Mesenteric fat pad (tissue), 1 donor: ENCODE data around the gene DLEC1. TPM values are rescaled to one million over a fixed set of nuclear protein-coding genes. Genes with fewer than 3 reads are reported as not detected.
"Not testable (repeated sequence)": the region's sequence is repeated elsewhere in the genome, so short reads cannot be mapped to it uniquely, and the experiment has no call there.

Experiments
- DNase-seq: peaks from one replicate; pipeline ENCODE4 v3.0.0-alpha.2; 2020; ENCODE audit warnings: low spot score
- total RNA-seq: library from RNA; stranded (reverse); fragmentation: NEBNext Ultra II Directional; extraction: Animal tissue kit (Norgen Biotek cat#: 25700); gene quantifications from one replicate; pipeline ENCODE4 v1.2.1, GENCODE V29; 2021
- donor health status: DM: yes; HTN: yes; CAD: no.

DLEC1 gene
- total RNA-seq, 1 donor from 2014 or later: 1.9 TPM

GRCh38 chr3:38152609-38153008 lies 113.6 kb downstream of the DLEC1 start:
- no peak for DNase-seq

DNA sequence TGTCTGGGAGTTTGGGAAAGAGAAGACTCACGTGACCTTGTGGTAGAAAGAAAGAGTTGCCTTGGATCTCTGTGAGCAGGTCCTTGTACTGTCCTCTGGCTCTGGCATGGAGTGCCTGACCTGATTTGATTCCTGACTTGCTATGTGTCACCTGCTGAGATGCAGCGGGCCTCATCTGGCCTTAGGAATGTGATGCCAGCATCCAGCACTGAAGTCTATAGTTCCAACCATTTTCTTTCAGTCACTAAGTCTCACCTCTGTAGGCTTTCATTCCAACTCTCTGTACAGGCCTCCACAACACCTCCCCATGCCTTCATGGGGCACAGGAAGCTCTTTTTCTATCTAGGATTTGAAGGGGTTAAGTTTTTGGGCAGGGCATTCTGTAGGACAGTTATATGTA lies 114.2 kb downstream of the DLEC1 start:
- no peak for DNase-seq

DNA sequence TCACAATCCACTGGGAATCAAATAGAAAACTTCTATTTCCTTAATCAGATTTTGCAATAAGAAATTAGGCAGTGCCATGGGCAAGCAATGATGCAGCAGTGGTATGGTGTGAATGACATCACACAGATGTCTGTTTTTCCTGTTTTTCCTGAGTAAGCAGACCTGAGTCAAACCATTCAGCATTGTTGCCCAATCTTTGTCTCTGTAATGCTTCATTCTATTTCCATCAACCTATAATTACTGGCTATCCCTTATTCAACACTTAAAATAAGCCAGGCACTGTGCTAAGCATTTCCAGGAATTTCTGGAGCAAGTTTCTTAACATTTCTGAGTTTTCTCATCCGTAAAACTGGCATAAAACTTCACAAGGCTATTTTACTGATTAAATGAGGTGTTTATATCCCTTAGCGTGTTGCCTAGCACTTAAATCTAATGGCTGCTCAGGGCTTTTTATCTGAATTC lies 115.1 kb downstream of the DLEC1 start:
- no peak for DNase-seq

- no peak for DNase-seq
Observed at GRCh38 chr3:38154625-38155255, 115.7 kb downstream of the DLEC1 start.

DNA sequence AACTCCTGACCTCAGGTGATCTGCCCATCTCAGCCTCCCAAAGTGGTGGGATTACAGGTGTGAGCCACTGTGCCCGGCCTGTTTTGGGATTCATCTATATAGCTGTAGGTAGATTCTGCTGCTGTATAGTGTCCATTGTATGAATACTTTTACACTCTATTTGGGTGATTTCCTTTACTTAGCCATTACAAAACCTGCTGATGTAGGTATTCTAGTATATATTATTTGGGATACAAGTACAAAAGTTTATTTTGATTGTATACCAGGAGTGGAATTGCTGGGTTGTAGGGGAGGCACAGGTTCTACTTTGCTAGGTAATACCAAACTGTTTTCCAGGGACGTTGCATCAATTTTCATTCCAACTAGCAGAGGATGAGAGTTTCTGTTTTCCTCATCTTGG lies 116.8 kb downstream of the DLEC1 start:
- no peak for DNase-seq

DNA sequence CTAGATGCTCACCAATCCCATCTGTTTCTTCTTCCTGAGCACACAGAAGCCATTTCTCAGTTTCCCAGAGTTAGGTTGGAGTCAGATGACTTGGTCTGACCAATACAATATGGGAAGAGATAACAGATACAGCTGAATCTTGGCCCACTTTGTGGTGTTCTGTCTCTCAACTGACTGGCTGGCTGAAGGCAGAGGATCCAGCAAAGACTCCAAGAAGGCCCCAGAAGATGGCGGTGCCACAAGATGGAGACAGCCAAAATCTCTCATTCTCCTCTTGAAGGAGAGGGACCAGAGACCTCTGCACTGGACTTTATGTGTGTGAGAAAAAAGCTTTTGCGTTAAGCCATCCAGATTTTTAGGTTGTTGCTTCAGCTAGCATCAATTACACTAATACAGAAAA lies 118.1 kb downstream of the DLEC1 start:
- DNase-seq: no peak

- DNase-seq: no peak
Observed at GRCh38 chr3:38157595-38157994, 118.6 kb downstream of the DLEC1 start.

DNA sequence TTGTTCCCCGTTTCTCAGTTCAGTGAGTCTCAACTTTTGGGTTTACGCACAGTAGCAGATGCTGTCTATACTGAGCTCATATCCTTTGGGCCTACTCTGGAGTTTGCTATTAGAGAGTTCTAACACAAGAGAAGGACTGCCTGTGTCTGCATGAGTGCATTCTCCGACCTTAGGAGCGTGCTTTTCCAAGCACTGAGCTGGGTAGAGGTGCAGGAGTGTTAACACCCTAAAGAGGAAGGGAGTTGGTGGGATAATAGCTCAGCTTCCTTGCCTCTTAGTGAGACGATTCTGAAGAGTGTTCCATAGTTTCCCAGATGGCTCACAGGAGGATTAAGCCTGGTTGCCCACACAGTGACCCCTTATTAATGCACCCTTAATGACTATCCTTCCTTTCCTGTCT lies 119.5 kb downstream of the DLEC1 start:
- DNase-seq: no peak

DNA sequence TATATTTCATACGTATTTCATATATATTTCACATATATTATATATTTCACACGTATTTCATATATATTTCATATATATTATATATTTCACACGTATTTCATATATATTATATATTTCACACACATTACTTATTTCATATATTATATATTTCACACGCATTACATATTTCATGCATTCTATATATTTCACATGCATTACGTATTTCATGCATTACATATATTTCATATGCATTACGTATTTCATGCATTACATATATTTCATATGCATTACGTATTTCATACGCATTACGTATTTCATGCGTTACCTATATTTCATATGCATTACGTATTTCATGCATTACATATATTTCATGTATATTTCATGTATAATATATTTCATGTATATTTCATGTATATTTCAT lies 121.7 kb downstream of the DLEC1 start:
- DNase-seq: not testable (repeated sequence)

- no peak for DNase-seq
Observed at GRCh38 chr3:38163117-38163840, 124.3 kb downstream of the DLEC1 start.

GRCh38 chr3:38163841-38164642 lies 125.0 kb downstream of the DLEC1 start:
- DNase-seq: no peak

GRCh38 chr3:38164643-38164951 lies 125.6 kb downstream of the DLEC1 start:
- no peak for DNase-seq

GRCh38 chr3:38164952-38165721 lies 126.1 kb downstream of the DLEC1 start, which contains the start of gene OXSR1:
Gene OXSR1, plus strand, starts transcription at chr3:38165537. Its CDS starts 340 bp downstream, at chr3:38165877.
- DNase-seq: peak; percentile 98

DNA sequence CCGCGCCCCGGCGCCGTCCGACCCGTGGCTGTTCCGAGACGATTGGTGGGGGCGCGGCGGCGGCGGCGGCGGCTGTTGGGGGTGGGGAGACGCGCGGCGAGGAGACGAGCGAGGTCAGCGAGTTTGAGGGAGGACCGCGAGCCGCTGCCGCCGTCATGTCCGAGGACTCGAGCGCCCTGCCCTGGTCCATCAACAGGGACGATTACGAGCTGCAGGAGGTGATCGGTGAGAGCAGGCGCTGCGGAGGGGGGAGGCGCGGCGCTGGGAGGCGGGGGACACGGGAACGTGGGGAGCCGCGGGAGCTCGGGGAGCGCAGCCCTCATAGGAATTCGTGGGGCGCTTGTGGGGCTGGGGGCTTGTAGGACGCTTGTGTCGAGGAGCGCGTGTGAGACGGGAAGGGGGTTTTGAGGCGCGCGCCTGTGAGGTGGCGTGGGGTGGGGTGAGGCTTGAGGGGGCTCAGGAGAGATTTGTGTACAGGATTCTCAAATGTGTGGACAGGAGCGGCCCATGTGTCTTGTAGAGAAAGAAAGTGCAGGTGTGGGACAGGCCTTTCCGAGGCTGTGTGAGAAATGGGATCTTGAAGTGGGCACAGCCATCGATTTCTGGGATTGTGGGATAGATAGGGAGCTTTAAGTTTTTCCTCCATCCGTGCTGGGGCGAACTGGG lies 126.8 kb downstream of the DLEC1 start:
- DNase-seq: no peak

DNA sequence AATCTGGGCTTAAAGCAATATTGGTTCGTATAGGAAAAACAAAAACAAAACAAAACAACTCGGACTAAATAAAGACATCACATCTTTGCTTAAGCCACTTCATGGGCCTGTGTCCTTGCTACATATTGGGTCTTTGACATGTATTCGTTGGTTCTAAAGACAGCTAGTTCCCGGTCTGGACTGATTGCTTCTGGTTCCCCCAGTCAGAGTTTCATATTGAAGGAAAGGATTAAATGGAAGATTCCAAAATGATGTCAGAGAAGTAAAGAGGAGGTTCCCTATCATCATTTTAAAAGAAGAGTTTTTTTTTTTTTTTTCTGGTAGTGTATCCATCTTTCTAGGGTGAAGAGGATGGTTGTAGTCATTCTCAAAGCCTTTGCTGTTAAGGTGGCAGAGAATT lies 128.6 kb downstream of the DLEC1 start:
- no peak for DNase-seq

GRCh38 chr3:38168151-38169026 lies 129.4 kb downstream of the DLEC1 start:
- DNase-seq: no peak

DNA sequence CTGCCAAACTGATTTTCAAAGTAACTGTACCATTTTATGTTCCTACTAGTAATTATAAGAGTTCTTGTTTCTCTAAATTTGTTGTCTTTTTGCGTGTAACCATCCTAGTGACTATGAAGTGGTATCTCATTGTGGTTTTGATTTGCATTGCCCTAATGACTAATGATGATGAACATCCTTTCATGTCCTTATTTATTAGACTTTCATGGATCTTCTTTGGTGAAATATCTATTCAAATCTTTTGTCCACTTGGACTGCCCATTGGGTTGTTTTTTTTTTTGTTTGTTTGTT lies 130.0 kb downstream of the DLEC1 start:
- no peak for DNase-seq

GRCh38 chr3:38170722-38171121 lies 131.7 kb downstream of the DLEC1 start:
- DNase-seq: no peak

- no peak for DNase-seq
Observed at GRCh38 chr3:38171622-38172021, 132.6 kb downstream of the DLEC1 start.
